Cardiac fibroblast (primary cell): ENCODE results near the gene NPAS3.

Source experiments
- DNase-seq, 2 donors: peaks; one replicate each; pipeline versions ENCODE4 v3.0.0 to v3.0.0-alpha.2; 2010; ENCODE audit warnings: low read depth in 2 of 2
- H3K4me3 ChIP-seq, 2 donors: replicated peaks in 1 of 2; 1 replicate in 1 of 2; 2 replicates in 1 of 2; pipeline ENCODE4 v1.5.1; 2011; ENCODE audit warnings: low read depth in 2 of 2, low read length in 2 of 2, mild to moderate bottlenecking in 2 of 2, moderate library complexity in 1 of 2
- TF ChIP-seq, protein P1 (sequence below): IDR thresholded peaks from one replicate; pipeline ENCODE4 v1.5.1; 2011; ENCODE audit warnings: low read depth, mild to moderate bottlenecking, low read length, inconsistent platforms

Gene NPAS3

DNA sequence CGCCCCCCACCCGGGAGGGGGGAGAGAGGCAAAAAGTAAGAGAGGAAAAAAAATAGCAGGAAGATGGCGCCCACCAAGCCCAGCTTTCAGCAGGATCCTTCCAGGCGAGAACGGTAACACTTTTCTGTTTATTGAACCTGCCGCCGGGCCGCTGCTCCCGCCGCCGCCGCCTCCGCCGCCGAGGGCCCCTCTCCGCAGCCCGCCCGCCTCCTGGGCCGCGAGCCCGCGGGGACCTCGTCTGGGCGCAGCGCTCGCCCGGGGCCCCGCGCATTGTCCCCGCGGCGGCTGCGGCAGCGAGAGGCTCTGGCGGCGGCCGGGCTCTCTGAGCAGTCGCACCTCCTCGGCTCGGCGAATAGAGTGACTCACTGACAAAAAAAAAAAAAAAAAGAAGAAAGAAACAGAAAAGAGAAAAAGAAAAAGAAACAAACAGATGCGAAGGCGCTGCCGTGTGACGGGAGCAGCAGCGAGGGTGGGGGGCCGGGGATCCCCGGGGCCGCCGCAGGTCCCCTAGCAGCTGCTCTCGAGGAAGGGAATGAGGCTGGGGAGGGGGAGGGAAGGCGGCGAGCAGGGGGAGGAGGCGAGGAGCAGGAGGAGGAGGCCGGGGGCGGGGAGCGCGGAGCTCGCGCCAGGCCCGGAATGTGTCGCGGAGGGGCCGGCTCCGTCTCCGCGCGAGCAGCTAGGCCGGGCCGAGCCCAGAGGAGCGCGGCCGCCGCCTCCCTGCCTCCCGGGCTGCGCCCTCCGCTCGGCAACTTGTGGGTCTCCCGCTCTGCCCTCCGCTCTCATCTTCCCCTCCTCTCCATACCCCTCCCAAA, 781 bp downstream of the NPAS3 start:
- peak; percentile 81 to 82 for DNase-seq
- TF ChIP-seq, protein P1, sequence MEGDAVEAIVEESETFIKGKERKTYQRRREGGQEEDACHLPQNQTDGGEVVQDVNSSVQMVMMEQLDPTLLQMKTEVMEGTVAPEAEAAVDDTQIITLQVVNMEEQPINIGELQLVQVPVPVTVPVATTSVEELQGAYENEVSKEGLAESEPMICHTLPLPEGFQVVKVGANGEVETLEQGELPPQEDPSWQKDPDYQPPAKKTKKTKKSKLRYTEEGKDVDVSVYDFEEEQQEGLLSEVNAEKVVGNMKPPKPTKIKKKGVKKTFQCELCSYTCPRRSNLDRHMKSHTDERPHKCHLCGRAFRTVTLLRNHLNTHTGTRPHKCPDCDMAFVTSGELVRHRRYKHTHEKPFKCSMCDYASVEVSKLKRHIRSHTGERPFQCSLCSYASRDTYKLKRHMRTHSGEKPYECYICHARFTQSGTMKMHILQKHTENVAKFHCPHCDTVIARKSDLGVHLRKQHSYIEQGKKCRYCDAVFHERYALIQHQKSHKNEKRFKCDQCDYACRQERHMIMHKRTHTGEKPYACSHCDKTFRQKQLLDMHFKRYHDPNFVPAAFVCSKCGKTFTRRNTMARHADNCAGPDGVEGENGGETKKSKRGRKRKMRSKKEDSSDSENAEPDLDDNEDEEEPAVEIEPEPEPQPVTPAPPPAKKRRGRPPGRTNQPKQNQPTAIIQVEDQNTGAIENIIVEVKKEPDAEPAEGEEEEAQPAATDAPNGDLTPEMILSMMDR: no peak
- peak overlapping the region; percentile 56 to 60 for H3K4me3 ChIP-seq

DNA sequence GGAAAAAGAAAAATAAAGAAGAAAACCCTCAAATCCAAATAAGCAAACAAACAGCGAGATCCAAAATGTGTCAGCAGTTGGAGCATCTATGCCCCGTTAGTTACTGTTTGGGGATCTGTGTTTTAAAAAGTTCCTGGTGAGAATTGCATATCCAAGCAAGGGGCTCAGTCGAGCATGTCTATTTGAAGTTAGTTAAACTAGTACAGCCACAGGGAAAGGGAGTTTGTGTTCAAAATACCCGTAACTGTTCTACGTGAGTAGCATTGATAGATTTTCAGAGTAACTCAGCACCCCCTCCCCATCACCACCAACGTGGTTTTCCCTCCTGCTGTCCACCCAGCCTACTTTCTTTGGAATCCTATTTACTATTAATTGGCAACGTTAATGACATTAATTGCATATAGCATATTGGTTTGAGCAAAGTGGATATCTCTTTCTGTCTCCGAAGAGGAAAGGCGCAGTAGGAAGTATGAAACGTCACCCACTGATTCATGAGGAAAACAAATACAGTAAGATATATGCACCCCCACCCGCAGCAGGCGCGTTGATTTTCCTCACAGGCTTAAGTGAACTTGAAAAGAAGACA, 1.5 kb downstream of the NPAS3 start:
- TF ChIP-seq, protein P1: no peak
- peak overlapping the region; percentile 56 to 60 for H3K4me3 ChIP-seq
- DNase-seq: peak; percentile 30 to 74

DNA sequence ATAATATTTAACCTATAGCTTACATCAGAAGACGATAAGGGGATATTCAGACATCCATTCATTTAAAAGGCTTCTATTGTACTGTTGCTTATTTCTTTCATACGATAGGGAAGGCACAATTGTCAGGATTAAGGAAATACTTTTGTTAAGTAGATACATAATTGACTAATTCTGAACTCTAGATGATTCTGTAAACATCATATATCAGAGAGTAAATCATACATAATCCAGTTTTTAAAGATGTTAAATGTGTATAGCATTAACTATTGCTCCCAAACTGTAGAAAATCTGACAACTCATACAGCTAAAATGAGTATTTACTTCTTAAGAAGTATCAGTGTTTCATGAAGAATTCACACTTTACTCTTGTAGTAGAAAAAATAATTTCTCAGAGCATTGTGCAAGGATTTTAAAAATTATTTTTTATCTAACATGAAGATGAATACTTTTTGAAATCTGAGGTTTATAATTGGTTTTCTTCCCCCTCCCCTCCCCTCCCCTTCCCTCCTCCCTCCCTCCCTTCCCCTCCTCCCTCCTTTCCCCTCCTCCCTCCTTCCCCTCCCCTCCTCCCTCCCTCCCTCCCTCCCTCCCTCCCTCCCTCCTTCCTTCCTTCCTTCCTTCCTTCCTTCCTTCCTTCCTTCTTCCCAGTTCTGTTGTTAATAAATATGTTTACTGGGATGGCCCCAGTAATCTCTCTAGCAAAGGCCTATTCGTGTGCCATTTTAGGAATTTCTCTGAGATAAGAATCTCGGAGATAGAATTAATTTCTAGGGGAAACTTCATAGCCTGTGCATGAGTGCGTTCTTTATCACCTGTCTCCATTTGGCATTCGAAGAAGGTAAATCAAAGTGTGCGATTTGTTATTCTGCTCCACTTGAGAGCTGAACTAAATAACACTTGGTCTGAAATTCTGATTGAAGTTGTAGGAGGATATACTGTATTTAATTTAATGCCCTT, 2.3 kb downstream of the NPAS3 start:
- TF ChIP-seq, protein P1: no peak
- no peak overlapping the region for H3K4me3 ChIP-seq

DNA sequence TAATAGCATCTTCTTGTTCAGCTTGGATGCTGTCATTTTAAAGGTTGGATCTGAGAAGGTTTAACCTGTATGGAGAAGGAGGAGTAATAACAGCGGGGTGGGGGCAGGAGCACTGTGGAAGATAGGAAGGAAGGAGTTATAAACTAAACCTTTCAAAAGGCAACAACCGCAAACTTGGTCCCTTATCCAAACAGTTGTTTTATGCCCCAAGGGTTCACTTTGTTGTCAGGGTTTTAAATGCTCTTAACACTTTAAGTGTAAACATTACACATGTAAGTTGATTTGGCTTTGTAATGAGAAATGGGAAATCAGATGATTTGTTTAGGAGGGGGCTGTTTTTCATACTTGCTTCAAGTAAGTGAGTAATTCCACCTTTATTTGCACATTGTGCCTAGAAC, 3.0 kb downstream of the NPAS3 start:
- H3K4me3 ChIP-seq: no peak overlapping the region
- TF ChIP-seq, protein P1: no peak
- no peak for DNase-seq

More for the DNA sequence above, 2.3 kb downstream of the NPAS3 start:
- DNase-seq: no peak

DNA sequence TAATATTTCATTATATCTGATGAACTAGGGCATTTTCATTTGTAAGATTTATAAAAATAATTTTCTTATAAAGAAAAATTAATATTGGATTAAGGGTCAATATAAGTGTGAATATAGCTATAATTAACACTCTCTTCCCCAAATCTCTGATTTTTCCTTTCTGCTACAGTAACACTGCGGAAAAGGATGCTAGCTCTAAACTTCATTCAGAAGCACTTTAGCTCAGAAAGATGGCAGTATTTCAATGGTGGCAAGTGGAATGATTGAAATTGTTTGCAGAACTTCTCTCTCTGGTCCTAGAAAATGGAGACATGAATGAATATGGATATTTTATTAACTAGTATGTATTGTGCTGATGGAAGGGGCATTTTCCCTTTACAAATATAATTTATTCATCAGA, 8.4 kb downstream of the NPAS3 start:
- H3K4me3 ChIP-seq: no peak overlapping the region
- DNase-seq: no peak
- TF ChIP-seq, protein P1: no peak

DNA sequence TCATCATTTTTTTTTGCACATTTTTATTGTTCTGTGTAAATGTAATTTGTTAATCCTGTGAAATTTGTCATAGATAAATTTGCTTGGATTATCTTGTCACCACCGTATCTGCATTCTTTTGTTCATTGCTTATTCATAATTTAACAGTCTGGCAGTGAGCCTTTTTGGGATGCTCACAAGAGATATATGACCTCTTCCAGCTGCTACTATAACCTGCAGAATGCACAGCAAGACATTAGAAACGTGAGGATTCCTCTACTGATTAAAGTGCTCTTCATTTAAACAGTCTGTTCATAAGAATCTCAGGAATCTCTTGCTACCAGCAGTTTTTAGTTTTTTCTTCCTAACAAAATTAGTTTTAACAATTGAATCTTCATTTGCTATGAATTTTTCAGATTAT, 9.1 kb downstream of the NPAS3 start:
- DNase-seq: no peak
- TF ChIP-seq, protein P1: no peak

More for the DNA sequence above, 9.1 kb downstream of the NPAS3 start:
- no peak overlapping the region for H3K4me3 ChIP-seq
